SH-SY5Y (cell line): ENCODE results near the gene STEAP2.

Experiments used
- GATA2 ChIP-seq: IDR thresholded peaks from 2 replicates; pipeline ENCODE4 v1.6.1; 2011; ENCODE audit warnings: mild to moderate bottlenecking, low read depth, low read length
- GATA3 ChIP-seq: IDR thresholded peaks from 2 replicates; pipeline ENCODE4 v1.6.1; 2011; ENCODE audit warnings: low read depth, mild to moderate bottlenecking, low read length, moderate library complexity

DNA sequence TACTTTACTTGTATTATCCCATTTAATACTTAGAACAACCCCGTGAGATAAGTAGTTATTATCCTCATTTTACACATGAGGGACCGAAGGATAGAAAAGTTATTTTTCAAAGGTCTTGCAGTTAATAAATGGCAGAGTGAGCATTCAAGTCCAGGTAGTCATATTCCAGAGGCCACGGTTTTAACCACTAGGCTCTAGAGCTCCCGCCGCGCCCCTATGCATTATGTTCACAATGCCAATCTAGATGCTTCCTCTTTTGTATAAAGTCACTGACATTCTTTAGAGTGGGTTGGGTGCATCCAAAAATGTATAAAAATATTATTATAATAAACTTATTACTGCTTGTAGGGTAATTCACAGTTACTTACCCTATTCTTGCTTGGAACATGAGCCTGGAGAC, 22.0 kb downstream of the STEAP2 start:
- no peak for TF ChIP-seq GATA2
- no peak for TF ChIP-seq GATA3
